ENCODE data around the gene CD300H.
"Not testable (repeated sequence)": the region's sequence is repeated elsewhere in the genome, so short reads cannot be mapped to it uniquely, and the experiment has no call there.

CD300H gene

DNA sequence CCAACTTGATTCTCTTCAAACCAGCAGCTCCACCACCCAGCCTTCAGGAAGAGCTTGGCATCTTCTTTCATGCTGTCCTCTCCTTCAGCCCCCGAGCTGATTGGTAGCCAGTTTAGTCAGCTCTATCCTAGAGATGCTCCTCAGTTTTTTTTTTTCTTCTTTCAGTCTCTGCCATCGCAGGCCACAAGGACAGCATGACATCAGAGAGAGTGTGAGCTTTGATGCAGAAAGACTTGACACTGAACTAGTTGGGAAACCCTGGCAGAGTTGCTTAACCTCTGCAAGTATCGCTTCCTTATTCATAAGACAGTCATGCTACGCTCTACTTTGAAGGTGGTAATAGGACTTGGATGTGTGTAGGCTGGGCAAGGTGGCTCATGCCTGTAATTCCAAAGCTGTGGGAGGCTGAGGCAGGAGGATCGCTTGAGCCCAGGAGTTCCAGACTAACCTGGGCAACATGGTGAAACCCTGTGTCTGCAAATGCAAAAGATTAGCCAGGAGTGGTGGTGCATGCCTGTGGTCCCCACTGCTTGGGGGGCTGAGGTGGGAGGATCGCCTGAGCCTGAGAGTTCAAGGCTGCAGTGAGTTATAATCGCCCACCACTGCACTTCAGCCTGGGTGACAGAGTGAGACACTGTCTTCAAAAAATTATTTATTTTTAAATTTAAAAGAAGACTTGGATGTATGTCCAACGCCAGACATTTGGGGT lies 38.7 kb downstream of the CD300H start:
- in situ Hi-C loops (cut with HindIII; ENCODE audit: low sequenced_read_pairs), result no loop called here

DNA sequence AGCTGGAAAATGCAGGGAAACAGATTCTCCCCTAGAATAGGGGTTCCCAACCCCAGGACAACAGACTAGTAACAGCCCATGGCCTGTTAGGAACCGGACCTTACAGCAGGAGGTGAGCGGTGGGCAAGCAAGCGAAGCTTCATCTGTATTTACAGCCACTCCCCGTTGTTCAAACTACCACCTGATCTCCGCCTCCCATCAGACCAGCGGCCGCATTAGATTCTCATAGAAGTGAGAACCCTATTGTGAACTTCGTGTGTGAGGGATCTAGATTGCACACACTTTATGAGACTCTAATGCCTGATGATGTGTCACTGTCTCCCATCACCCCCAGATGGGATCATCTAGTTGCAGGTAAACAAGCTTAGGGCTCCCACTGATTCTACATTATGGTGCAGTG lies 39.6 kb downstream of the CD300H start:
- in situ Hi-C loops (cut with HindIII; ENCODE audit: low sequenced_read_pairs), result no loop called here

DNA sequence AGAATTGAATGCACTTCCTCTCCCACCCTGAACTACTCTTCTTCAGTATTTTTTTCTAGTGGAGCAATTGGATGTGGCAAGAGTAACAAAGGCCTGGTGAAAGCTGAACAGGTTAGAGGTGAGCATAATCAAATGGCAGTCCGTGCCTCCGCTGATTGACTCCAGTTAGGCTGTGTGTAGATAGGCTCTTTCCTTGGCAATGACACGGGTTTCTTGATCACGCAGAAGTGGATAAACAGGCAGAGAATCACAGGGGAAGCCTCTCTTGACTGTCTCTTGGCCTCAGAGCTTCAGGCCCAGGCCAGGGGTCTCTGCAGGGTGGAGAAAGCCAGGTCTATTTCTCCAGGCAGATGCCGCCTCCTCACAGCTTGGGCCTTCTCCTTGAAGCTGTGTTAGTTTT lies 40.2 kb downstream of the CD300H start:
- in situ Hi-C loops (cut with HindIII; ENCODE audit: low sequenced_read_pairs), result no loop called here

DNA sequence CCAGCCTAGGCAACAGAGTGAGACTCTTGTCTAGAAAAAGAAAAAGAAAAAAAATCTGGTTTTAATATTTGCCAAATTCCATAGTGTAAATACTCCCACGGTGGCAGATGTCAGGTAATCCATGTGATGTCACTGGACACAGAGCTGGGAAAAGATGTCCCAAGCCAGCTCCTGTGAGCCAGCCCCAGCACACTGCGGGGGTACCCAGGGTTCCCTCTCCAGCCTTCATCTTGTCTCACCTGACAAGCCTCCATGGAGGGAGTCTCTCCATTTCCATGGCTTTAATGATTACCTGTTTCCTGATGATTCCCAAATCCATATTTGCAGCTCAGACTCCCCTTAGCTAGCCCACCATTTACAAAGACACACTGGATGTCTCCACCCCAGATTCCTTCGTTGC lies 40.6 kb downstream of the CD300H start:
- in situ Hi-C loops (cut with HindIII; ENCODE audit: low sequenced_read_pairs), result no loop called here

DNA sequence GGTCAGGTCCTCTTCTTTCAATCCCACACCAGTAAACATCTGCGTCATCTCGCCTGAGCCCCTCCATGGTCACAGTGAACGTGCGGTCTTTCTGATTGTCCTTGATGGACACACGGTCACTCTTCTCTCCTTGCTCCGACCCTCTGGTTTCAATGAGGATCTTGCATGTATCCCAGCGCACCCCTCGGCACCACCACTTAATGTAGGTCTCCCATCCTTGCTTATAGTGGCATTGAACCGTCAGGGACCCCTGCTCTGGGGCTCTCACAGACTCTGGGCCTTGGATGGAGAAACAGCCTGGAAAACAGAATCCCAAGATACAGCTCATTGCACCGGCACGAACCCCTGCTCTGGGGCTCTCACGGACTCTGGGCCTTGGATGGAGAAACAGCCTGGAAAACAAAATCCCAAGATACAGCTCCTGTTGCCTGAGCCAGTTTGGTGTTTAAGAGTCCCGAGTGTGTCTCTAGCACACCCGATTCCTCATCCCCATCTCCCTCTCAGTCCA lies 41.5 kb downstream of the CD300H start:
- in situ Hi-C loops (cut with HindIII; ENCODE audit: low sequenced_read_pairs), result no loop called here

DNA sequence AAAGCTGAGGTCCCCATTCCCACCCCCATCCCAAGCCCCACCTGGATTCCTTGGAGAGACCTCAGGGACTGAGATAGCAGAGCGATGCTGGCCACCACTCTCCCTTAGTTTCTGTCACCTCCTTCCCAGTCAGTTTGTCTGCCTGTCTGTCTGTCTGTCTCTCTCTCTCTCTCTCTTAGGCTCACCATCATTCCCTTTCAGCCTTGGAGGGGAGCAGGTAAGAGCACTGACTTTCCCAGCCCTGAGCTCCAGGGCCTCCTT lies 41.9 kb downstream of the CD300H start:
- in situ Hi-C loops (cut with HindIII; ENCODE audit: low sequenced_read_pairs), result no loop called here

DNA sequence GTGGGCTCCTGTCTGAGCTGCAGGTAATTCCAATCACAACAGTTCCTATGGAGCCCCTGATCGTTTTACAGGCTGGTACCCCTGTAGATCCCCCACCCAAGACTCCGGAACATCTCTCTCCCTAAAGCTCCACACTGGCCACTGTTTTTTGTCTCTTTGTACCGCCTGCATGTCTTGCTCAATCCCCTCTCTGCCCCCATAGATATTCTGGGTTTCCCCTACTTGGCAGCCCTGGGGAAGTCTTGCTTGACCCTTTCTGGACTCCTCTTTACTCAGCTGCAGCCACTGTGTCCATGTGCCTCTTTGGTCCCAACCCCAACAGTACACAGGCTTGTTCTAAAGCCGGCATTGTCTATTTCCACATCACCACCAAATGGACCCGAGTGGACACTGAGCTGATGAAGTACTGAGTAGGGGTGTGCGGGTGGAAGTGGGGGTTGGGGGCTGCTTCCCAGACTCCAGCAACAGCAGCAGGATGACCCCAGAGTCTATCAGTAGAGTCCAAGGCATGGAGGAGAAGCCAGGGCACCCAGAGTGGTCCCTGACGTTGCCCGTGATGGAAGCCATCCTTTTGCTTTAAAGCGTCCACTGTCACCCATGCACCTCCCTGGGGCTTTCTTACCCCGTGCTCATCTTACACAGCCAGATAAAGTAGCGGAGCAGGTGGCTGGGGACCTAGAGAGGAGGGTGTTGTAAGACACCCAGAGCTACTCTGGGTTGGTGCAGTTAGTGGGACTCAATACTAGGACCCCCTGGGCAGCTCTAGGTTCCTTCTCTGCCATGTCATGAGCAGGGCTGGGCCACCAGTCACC lies 42.5 kb downstream of the CD300H start:
- in situ Hi-C loops (cut with HindIII; ENCODE audit: low sequenced_read_pairs), result no loop called here

DNA sequence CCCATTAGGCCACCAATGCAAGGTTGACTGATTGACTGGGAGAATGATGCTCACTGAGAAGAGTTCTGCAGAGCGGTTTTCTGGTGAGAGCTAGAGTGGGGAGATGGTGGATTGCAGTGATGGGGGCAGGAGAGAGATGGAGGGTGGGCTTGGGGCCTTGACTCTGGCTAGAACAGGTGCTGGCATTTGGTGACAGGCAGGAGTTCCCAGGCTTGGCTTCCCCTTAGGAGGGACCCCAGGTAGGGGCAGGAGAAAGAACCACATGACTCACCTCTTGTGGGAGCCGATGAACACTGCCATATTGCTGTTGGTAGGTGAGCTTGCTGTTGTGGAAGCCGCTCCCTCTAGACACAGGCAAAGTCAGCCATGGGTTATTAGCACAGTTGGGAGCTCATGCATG lies 44.0 kb downstream of the CD300H start:
- in situ Hi-C loops (cut with HindIII; ENCODE audit: low sequenced_read_pairs), result no loop called here

DNA sequence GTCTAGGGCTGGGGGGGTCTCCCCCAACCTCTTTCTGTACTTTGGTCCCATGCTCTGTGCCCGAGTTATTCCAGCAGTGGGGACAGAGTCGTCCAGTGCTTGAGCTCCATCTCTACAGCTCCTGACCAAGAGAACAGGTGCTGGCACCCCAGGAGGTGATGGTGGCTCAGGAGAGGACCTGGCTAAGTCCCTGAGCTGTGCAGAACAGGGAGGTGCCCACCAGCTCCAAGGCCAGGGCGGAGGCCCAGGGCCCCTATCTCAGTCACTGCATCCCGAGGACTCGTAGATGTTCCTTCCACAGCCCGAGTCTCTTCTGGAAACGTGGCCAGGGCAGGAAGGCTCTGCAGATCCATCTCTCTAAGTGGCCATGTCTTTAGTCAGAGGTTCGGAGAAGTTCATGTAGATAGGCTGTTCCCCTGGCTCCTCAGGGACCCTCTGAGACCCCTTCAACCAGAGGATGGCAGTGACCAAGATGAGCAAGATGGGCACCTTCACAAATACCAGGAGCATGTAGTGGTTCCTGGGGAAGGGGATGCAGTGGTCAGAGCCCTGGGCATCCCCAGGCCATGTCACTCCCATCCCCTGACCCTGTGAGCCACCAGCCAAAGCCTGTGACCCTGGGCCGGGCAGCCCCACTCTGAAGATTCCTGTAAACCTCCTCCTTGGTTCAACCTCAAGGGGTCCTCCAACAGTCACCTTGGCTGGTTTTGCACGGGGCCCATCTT lies 44.8 kb downstream of the CD300H start:
- in situ Hi-C loops (cut with HindIII; ENCODE audit: low sequenced_read_pairs), result no loop called here

DNA sequence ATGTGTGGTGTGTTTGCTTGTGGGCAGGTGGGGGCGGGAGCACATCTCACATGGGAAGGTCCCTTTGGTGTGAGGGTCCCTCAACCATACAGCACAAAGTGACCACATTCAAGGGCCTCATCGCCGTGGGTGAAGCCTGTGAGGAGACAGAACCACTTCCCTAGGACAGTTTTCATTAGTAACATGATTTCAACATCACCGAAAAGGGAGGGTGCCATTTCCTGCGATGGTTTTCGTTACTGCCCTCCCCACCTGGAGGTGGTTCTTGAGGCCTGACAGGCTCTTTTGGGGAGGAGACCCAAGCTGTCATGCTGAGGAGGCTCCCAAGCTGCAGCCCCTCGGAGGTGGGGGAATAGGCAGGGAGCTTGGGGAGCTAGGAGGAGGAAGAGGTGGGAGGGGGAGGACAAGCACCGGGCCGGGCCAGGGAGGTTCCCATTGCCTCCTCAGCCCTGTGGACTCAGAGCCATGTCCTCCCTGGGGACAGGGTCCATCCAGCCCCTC lies 45.6 kb downstream of the CD300H start:
- in situ Hi-C loops (cut with HindIII; ENCODE audit: low sequenced_read_pairs), result no loop called here

DNA sequence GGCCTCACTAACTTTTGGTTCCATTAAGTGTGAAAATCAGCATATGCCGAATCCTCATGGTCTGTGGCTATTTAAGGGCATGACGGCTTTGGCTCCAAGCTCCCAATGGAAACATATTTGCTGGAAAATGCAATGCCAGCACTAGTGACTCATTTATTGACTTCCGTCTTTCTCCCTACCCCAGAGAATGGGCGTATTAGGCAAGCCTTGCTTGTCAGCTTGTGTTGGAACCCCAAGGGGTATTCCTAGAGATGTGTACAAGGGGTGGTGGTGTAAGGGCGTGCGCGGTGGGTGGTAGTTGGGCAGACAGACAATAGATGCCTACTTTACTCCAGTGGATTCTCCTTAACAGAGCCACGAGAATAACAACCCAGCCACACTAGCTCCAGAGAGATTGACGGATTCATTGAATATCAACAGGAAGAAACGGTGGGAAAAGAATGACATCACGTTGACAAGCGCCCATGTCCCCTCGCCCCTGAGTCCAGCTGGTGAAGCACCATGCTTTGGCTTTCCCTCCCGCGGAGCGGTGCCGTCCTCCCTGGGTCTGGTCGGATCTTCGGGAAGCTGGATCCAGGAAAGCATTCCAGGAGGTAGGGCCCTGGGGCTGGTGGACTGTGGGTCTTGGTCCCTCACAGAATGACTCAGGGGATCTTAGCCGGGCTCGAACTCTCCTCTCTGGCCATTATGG lies 46.4 kb downstream of the CD300H start:
- in situ Hi-C loops (cut with HindIII; ENCODE audit: low sequenced_read_pairs), result no loop called here

DNA sequence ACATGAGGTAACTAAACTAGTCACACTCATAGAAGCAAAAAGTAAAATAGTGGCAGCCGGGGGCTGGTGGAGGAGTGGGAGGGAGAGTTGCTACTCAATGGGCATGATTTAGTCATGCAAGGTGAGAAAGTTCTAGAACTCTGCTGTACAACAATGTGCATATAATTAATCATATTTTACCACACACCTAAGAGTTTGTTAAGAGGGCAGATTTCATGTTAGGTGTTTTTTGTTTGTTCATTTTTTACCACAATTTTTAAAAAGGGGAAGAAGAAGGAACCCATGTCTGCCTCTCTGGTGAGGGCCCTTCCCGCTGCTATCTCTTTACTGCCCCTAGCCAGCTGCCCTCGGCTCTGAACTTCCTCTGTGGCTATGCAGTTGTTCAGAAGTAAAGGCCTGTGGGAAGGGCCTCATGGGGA lies 47.3 kb downstream of the CD300H start:
- in situ Hi-C loops (cut with HindIII; ENCODE audit: low sequenced_read_pairs), result no loop called here

DNA sequence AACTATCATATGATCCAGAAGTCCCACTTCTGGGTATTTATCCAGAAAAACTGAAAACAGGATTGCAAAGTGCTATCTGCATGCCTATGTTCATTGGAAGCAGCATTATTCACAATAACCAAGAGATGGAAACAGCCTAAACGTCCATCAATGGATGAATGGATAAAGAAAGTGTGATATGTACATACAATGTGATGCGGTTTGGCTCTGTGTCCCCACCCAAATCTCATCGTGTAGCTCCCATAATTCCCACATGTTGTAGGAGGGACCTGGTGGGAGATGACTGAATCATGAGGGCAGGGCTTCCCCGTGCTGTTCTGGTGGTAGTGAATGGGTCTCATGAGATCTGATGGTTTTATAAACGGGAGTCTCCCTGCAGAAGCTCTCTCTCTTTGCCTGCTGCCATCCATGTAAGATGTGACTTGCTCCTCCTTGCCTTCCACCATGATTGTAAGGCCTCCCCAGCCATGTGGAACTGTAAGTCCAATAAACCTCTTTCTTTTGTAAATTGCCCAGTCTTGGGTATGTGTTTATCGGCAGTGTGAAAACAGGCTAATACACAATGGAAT lies 48.8 kb downstream of the CD300H start:
- in situ Hi-C loops (cut with HindIII; ENCODE audit: low sequenced_read_pairs), result not testable (repeated sequence)

DNA sequence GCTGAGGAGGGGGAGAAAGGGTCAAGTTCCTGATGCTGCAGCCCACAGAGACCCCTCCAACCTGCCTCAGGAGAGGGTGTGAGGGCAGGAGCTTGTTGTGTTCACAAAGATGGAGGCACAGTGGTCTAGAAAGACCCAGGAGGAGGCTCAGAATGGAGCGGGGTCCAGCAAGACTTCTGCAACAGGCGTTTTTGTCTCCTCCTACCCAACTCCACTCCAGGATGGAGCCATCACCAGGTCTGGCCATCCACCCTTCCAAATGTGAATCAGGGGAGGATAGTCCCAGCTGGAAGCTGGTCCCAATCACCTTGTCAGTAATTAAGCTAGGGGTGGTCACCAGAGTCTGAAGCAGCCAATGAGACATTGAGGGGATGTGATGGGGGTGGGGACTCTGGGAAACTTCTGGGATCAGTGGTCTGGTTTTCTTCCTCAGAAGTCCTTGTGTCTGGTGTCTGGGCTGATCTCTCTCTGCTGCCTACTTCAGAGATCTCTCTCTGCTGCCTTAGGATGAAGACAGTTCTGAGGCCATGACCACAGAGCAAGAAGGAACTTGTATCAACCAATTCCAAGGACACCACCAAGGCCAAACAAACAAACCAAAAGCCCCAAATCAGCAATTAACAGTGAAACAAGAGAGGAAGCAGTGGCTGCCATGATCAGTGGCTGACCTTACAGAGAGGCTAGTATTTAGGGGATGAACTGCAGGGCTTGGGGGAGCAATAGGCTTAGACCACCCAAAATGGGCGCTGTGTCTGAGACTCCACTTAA lies 50.6 kb downstream of the CD300H start:
- in situ Hi-C loops (cut with HindIII; ENCODE audit: low sequenced_read_pairs), result no loop called here

DNA sequence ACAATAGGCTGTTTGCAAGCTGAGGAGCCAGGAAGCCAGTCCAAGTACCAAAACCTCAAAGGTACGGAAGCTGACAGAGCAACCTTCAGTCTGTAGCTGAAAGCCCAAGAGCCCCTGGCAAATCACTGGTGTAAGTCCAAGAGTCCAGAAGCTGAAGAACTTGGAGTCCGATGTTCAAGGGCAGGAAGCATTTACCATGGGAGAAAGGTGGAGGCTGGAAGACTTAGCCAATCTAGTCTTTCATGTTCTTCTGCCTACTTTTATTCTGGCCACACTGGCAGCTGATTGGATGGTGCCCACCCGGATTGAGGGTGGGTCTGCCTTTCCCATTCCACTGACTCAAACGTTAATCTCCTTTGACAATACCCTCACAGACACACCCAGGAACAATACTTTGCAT lies 51.4 kb downstream of the CD300H start:
- in situ Hi-C loops (cut with HindIII; ENCODE audit: low sequenced_read_pairs), result no loop called here

DNA sequence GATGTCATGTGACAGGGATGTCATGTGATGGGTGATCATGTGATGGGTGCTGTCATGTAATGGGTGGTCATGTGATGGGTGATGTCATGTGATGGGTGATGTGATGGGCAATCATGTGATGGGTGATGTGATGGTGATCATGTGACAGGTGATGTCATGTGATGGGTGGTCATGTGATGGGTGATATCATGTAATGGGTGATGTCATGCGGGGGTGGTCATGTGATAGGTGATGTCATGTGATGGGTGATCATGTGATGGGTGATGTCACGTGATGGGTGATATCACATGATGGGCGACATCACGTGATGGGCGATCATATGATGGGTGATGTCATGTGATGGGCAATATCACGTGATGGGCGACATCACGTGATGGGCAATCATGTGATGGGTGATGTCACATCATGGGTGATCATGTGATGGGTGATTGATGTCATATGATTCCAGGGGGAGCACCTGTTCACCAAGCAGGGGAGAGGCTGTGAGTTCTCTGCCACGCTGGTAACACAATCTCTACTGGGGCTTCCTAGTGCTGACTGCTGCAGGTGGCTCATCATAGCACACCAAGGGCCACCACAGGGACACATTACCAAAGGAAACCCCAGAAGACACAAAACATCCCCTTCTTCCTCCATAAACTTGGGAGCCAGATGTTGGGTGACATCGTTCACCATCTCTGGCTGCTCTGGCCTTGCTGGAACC lies 52.5 kb downstream of the CD300H start:
- in situ Hi-C loops (cut with HindIII; ENCODE audit: low sequenced_read_pairs), result no loop called here

DNA sequence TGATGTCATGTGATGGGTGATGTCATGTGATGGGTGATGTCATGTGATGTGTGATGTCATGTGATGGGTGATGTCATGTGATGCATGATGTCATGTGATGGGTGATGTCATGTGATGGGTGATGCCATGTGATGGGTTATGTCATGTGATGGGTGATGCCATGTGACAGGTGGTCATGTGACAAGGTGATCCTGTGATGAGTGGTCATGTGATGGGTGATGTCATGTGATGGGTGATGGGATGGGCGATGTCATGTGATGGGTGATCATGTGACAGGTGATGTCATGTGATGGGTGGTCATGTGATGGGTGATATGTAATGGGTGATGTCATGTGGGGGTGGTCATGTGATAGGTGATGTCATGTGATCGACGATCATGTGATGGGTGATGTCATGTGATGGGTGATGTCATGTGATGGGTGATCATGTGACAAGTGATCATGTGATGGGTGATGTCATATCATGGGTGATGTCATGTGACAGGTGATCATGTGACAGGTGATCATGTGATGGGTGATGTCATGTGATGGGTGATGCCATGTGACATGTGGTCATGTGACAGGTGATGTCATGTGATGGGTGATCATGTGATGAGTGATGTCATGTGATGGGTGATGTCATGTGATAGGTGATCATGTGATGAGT lies 53.2 kb downstream of the CD300H start:
- in situ Hi-C loops (cut with HindIII; ENCODE audit: low sequenced_read_pairs), result no loop called here

DNA sequence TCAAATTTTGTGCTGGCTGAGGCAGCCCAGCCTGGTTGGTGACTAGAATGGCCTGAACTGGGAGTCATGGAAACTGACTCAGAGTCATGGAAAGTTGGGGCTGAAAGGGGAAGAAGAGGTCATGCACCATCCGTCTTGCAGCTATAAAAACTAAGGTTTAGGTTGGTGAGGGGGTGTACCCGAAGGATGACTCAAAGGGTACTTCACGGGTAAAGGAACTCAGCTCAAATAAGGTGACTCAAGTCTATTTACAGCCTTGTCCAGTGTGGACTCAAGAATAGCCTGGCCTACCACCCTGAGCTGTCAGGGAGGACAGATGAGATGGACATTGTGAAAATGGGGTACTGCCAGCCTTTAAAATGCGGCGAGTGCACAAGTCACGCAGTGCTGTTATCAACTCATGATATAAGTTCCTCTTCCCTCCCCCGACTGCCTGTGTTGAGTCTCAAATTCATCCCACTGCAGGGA lies 54.7 kb downstream of the CD300H start:
- in situ Hi-C loops (cut with HindIII; ENCODE audit: low sequenced_read_pairs), result no loop called here

DNA sequence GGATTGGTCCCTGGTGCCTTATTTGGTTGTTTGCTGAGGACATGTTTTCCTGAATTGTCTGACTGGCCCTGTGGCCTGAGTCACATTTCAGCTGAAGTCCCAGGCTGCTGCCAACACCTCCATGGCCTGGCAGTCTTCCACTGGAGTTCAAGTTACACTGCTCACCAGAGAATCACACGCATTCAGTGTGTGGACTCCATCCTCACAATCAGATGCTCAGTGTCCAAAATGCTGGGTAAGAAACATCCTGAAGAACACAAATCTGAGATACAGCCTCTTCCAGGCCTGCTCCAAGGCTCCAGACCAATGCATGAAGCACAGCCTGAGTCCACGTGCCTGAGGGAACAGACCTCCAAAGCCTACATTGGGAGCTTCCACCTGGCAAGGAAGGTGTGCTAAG lies 55.3 kb downstream of the CD300H start:
- in situ Hi-C loops (cut with HindIII; ENCODE audit: low sequenced_read_pairs), result no loop called here

Data from DLD1 (cell line).